Astrocyte (in vitro differentiated cells and primary cell): ENCODE results near the gene ALLC. TPM values are rescaled to one million over a fixed set of nuclear protein-coding genes. Genes with fewer than 3 reads are reported as not detected.
"Not testable (repeated sequence)": the region's sequence is repeated elsewhere in the genome, so short reads cannot be mapped to it uniquely, and the experiment has no call there.

Experiments
- DNase-seq: peaks from one replicate; pipeline ENCODE4 v3.0.0-alpha.2; 2010; ENCODE audit warnings: low read depth
- FAIRE-seq: peaks from 2 replicates; lab custom pipeline; 2011; peaks lifted over from hg19 to GRCh38; lab: Jason Lieb, UNC
- H2AFZ ChIP-seq: 2 replicates; pipeline ENCODE4 v1.6.0; 2012; ENCODE audit warnings: low read depth, low read length, inconsistent platforms
- H3K27ac ChIP-seq: 2 replicates; pipeline ENCODE4 v1.5.1; 2011; ENCODE audit warnings: low read depth, low read length, inconsistent platforms
- H3K27me3 ChIP-seq: 2 replicates; pipeline ENCODE4 v1.6.0; 2011; ENCODE audit warnings: low read length, inconsistent platforms; ENCODE audit not compliant: insufficient read depth
- H3K36me3 ChIP-seq: 2 replicates; pipeline ENCODE4 v1.5.1; 2011; ENCODE audit warnings: low read length, inconsistent platforms; ENCODE audit not compliant: insufficient read depth
- H3K4me1 ChIP-seq: 2 replicates; pipeline ENCODE4 v1.5.1; 2011; ENCODE audit warnings: low read length, inconsistent platforms; ENCODE audit not compliant: insufficient read depth
- H3K4me2 ChIP-seq: 2 replicates; pipeline ENCODE4 v1.6.0; 2012; ENCODE audit warnings: low read length, inconsistent platforms
- H3K4me3 ChIP-seq: 2 replicates; pipeline ENCODE4 v1.5.1; 2011; ENCODE audit warnings: low read depth, mild to moderate bottlenecking, low read length, inconsistent platforms; ENCODE audit not compliant: insufficient read depth
- H3K79me2 ChIP-seq: 2 replicates; pipeline ENCODE4 v1.6.0; 2012; ENCODE audit warnings: mild to moderate bottlenecking, low read length, inconsistent platforms; ENCODE audit not compliant: insufficient read depth
- H3K9ac ChIP-seq: 2 replicates; pipeline ENCODE4 v1.6.0; 2012; ENCODE audit warnings: mild to moderate bottlenecking, low read length, inconsistent platforms
- H3K9me3 ChIP-seq: 2 replicates; pipeline ENCODE4 v1.5.1; 2012; ENCODE audit warnings: low read depth, mild to moderate bottlenecking, low read length, inconsistent platforms; ENCODE audit not compliant: insufficient read depth
- H4K20me1 ChIP-seq: 2 replicates; pipeline ENCODE4 v1.6.0; 2012; ENCODE audit warnings: low read length, inconsistent platforms; ENCODE audit not compliant: insufficient read depth
- H3K27ac Mint-ChIP-seq: one replicate; pipeline ENCODE4 v1.8.0; 2021; ENCODE audit warnings: mild to moderate bottlenecking, mixed read lengths; ENCODE audit not compliant: unreplicated experiment
- H3K27me3 Mint-ChIP-seq: one replicate; pipeline ENCODE4 v1.8.0; 2021; ENCODE audit warnings: low read depth, mixed read lengths; ENCODE audit not compliant: unreplicated experiment
- H3K36me3 Mint-ChIP-seq: one replicate; pipeline ENCODE4 v1.8.0; 2021; ENCODE audit warnings: low read depth, mixed read lengths; ENCODE audit not compliant: unreplicated experiment
- H3K4me1 Mint-ChIP-seq: one replicate; pipeline ENCODE4 v1.8.0; 2021; ENCODE audit warnings: low read depth, mixed read lengths; ENCODE audit not compliant: unreplicated experiment
- H3K4me3 Mint-ChIP-seq: one replicate; pipeline ENCODE4 v1.8.0; 2021; ENCODE audit warnings: mild to moderate bottlenecking, moderate library complexity, mixed read lengths; ENCODE audit not compliant: unreplicated experiment
- H3K9me3 Mint-ChIP-seq: one replicate; pipeline ENCODE4 v1.8.0; 2021; ENCODE audit warnings: mild to moderate bottlenecking, mixed read lengths; ENCODE audit not compliant: unreplicated experiment
- EZH2 ChIP-seq: IDR thresholded peaks from 2 replicates; pipeline ENCODE4 v1.6.1; 2012; ENCODE audit warnings: mild to moderate bottlenecking, low read length, inconsistent platforms; ENCODE audit not compliant: insufficient read depth
- total RNA-seq: library from RNA; stranded (reverse); gene quantifications from 2 replicates; pipeline ENCODE4 v1.2.1, GENCODE V29; 2021
- TF ChIP-seq, protein P1 (sequence below): IDR thresholded peaks from 2 replicates; pipeline ENCODE4 v1.5.1; 2011; ENCODE audit warnings: low read depth, mild to moderate bottlenecking, inconsistent platforms, low read length, moderate library complexity; ENCODE audit not compliant: insufficient read depth

Gene ALLC
- total RNA-seq, 1 donor from 2014 or later = not detected

GRCh38 chr2:3635171-3635974 is 22.6 kb upstream of the ALLC start:
- H3K4me3 ChIP-seq = no peak overlapping the region

DNA sequence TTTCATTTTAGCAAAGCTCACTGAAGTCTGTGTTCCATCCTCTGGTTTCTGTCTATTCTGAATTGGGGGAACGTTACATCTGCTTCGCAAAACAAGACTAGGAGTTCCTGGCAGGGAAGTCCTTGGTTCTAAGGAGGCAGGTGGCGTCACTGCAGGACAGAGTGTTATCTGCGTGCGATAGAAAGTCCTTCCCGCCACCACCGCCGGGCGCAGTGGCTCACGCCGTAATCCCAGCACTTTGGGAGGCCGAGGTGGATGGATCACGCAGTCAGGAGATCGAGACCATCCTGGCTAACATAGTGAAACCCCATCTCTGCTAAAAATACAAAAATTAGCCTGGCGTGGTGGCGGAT is 22.0 kb upstream of the ALLC start:
- H3K4me3 Mint-ChIP-seq, H3K27ac ChIP-seq, H3K9me3 ChIP-seq, H3K4me1 ChIP-seq, H3K27ac Mint-ChIP-seq, DNase-seq, H3K9me3 Mint-ChIP-seq, H4K20me1 ChIP-seq, H3K27me3 ChIP-seq, H2AFZ ChIP-seq, H3K4me1 Mint-ChIP-seq, H3K9ac ChIP-seq, H3K4me3 ChIP-seq, H3K36me3 Mint-ChIP-seq, H3K4me2 ChIP-seq, H3K36me3 ChIP-seq, FAIRE-seq, H3K79me2 ChIP-seq: not testable (repeated sequence)
- peaks cover 40% of the 10 kb centered on the region for H3K27me3 Mint-ChIP-seq

More at GRCh38 chr2:3635171-3635974, 22.6 kb upstream of the ALLC start:
- no peaks in the 10 kb centered on the region for H3K4me1 Mint-ChIP-seq
- Histone ChIP-seq H3K9me3 (no peaks in the 10 kb centered on the region), H3K79me2 (no peaks in the 10 kb centered on the region), H3K9ac (no peak overlapping the region), H2AFZ (no peak overlapping the region), H3K4me1 (no peaks in the 10 kb centered on the region), H3K4me2 (no peak overlapping the region), H4K20me1 (no peaks in the 10 kb centered on the region), H3K27me3 (no peaks in the 10 kb centered on the region), H3K27ac (no peak overlapping the region), H3K36me3 (no peaks in the 10 kb centered on the region)
- H3K27ac Mint-ChIP-seq = peak overlapping the region; percentile 23
- FAIRE-seq (no peak), DNase-seq (no peak)
- TF ChIP-seq, protein P1, sequence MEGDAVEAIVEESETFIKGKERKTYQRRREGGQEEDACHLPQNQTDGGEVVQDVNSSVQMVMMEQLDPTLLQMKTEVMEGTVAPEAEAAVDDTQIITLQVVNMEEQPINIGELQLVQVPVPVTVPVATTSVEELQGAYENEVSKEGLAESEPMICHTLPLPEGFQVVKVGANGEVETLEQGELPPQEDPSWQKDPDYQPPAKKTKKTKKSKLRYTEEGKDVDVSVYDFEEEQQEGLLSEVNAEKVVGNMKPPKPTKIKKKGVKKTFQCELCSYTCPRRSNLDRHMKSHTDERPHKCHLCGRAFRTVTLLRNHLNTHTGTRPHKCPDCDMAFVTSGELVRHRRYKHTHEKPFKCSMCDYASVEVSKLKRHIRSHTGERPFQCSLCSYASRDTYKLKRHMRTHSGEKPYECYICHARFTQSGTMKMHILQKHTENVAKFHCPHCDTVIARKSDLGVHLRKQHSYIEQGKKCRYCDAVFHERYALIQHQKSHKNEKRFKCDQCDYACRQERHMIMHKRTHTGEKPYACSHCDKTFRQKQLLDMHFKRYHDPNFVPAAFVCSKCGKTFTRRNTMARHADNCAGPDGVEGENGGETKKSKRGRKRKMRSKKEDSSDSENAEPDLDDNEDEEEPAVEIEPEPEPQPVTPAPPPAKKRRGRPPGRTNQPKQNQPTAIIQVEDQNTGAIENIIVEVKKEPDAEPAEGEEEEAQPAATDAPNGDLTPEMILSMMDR = no peak
- no peak for TF ChIP-seq EZH2
- peaks cover 3% of the 10 kb centered on the region for H3K9me3 Mint-ChIP-seq
- peaks cover 40% of the 10 kb centered on the region for H3K27me3 Mint-ChIP-seq
- no peaks in the 10 kb centered on the region for H3K36me3 Mint-ChIP-seq
- no peak overlapping the region for H3K4me3 Mint-ChIP-seq

- peaks cover 40% of the 10 kb centered on the region for H3K27me3 Mint-ChIP-seq
- Histone ChIP-seq H3K4me2 (no peak overlapping the region), H4K20me1 (no peaks in the 10 kb centered on the region), H3K36me3 (no peaks in the 10 kb centered on the region), H3K27ac (no peak overlapping the region), H3K4me3 (no peak overlapping the region), H3K9me3 (no peaks in the 10 kb centered on the region), H3K4me1 (no peaks in the 10 kb centered on the region), H3K79me2 (no peaks in the 10 kb centered on the region), H3K9ac (no peak overlapping the region), H3K27me3 (no peaks in the 10 kb centered on the region), H2AFZ (no peak overlapping the region)
- H3K4me3 Mint-ChIP-seq = no peak overlapping the region
- H3K9me3 Mint-ChIP-seq = peaks cover 3% of the 10 kb centered on the region
- H3K36me3 Mint-ChIP-seq = no peaks in the 10 kb centered on the region
- no peak overlapping the region for H3K27ac Mint-ChIP-seq
- FAIRE-seq = no peak
- TF ChIP-seq, protein P1 = no peak
- TF ChIP-seq EZH2 = no peak
- no peaks in the 10 kb centered on the region for H3K4me1 Mint-ChIP-seq
- DNase-seq = no peak
These were observed 21.3 kb upstream of the ALLC start for GRCh38 chr2:3636586-3637310.
